K562 (cell line): ENCODE data around the gene UPF2. TPM values are rescaled to one million over a fixed set of nuclear protein-coding genes. Genes with fewer than 3 reads are reported as not detected.
A peak's percentile ranks its signal among the peaks of the same experiment; 100 is the strongest.

Source experiments
- ATAC-seq: fragments of 200-7000 bp; cut with Tn5 transposase; 3 replicates; pipeline ENCODE4 v1.9.1; 2020; ENCODE audit warnings: moderate library complexity
- BruUV-seq: library from RNA; stranded (reverse); fragments of 400-500 nt; replicated peaks from 2 replicates; lab custom pipeline; 2021; lab: Mats Ljungman, UMichigan
- CTCF ChIA-PET: fragments of 300-600 bp; formaldehyde crosslinking; extraction: SDS; loops from one replicate; lab custom pipeline; 2021; ENCODE audit warnings: low intra/inter-chr PET ratio; lab: Yijun Ruan, JAX
- POLR2A ChIA-PET: fragments of 300-600, 350-650 bp; sonication (Branson Sonifier 250); formaldehyde crosslinking; extraction: SDS; loops from one replicate; lab custom pipeline; 2021; ENCODE audit warnings: antibody characterized with exemption, inconsistent platforms; lab: Yijun Ruan, JAX
- DNase-seq, 4 experiments: peaks; one replicate each; pipeline versions ENCODE4 v3.0.0 to v3.0.0-alpha.2; 2011 to 2018; ENCODE audit warnings: low spot score in 3 of 4, mixed read lengths in 3 of 4; ENCODE audit errors: extremely low read depth in 1 of 4
- FAIRE-seq: peaks from 2 replicates; lab custom pipeline; 2011; peaks lifted over from hg19 to GRCh38; lab: Jason Lieb, UNC
- H2AFZ ChIP-seq: 2 replicates; pipeline ENCODE4 v1.6.0; 2011; ENCODE audit warnings: low read depth, low read length, control low read depth, inconsistent platforms
- H3K27ac ChIP-seq: fragments of 200-600 bp; 3 replicates; pipeline ENCODE4 v1.8.0; 2011; ENCODE audit warnings: low read depth, mild to moderate bottlenecking, control low read depth, inconsistent platforms, low read length, moderate library complexity, mixed read lengths; ENCODE audit errors: extremely low read depth
- H3K27me3 ChIP-seq, 2 experiments: fragments of 300-600 bp in 1 of 2; 2 replicates in 1 of 2; 3 replicates in 1 of 2; pipeline versions ENCODE4 v1.6.0 to v1.8.0; 2011; ENCODE audit warnings: inconsistent platforms in 2 of 2, low read length in 2 of 2, mild to moderate bottlenecking in 1 of 2, mixed read lengths in 1 of 2, moderate library complexity in 1 of 2; ENCODE audit not compliant: control insufficient read depth in 2 of 2, insufficient read depth in 2 of 2
- H3K36me3 ChIP-seq: fragments of 300-600 bp; 3 replicates; pipeline ENCODE4 v1.8.0; 2011; ENCODE audit warnings: mild to moderate bottlenecking, low read length, inconsistent platforms; ENCODE audit not compliant: control insufficient read depth, insufficient read depth
- H3K4me1 ChIP-seq, 2 experiments: fragments of 200-600 bp in 1 of 2; replicated peaks in 1 of 2; 2 replicates in 1 of 2; 3 replicates in 1 of 2; pipeline versions ENCODE4 v1.5.1 to v1.8.0; 2011; ENCODE audit warnings: inconsistent platforms in 2 of 2, low read length in 2 of 2, mild to moderate bottlenecking in 1 of 2, mixed read lengths in 1 of 2, moderate library complexity in 1 of 2; ENCODE audit not compliant: control insufficient read depth in 2 of 2, insufficient read depth in 2 of 2
- H3K4me2 ChIP-seq: 2 replicates; pipeline ENCODE4 v1.6.1; 2011; ENCODE audit warnings: low read length, control low read depth, inconsistent platforms, mixed read lengths; ENCODE audit not compliant: insufficient read depth
- H3K4me3 ChIP-seq: fragments of 200-600 bp; sonication (generic), shearing (Covaris generic); 2 replicates; pipeline ENCODE4 v1.5.1; 2016; ENCODE audit warnings: control low read depth, inconsistent platforms
- H3K79me2 ChIP-seq: fragments of 200-600 bp; 3 replicates; pipeline ENCODE4 v1.8.0; 2011; ENCODE audit warnings: low read length, inconsistent platforms; ENCODE audit not compliant: control insufficient read depth, insufficient read depth
- H3K9ac ChIP-seq, 2 experiments: 2 replicates each; pipeline versions ENCODE4 v1.6.0 to v1.6.1; 2011; ENCODE audit warnings: low read depth in 2 of 2, low read length in 2 of 2, control low read depth in 1 of 2, inconsistent platforms in 1 of 2, mild to moderate bottlenecking in 1 of 2, mixed read lengths in 1 of 2; ENCODE audit not compliant: insufficient read depth in 1 of 2
- H3K9me1 ChIP-seq: one replicate; pipeline ENCODE4 v1.6.0; 2011; ENCODE audit warnings: inconsistent platforms, mild to moderate bottlenecking, low read length, moderate library complexity; ENCODE audit not compliant: control insufficient read depth, insufficient read depth
- H3K9me3 ChIP-seq: replicated peaks from 2 replicates; pipeline ENCODE4 v1.5.1; 2011; ENCODE audit warnings: low read depth, low read length, inconsistent platforms; ENCODE audit not compliant: control insufficient read depth, insufficient read depth
- H4K20me1 ChIP-seq: replicated peaks from 2 replicates; pipeline ENCODE4 v1.6.1; 2011; ENCODE audit warnings: low read length, inconsistent platforms, mixed read lengths; ENCODE audit not compliant: control insufficient read depth, insufficient read depth
- DEAF1 ChIP-seq: fragments of 450-650 bp; formaldehyde crosslinking; IDR thresholded peaks from 2 replicates; pipeline ENCODE4 v1.4.0; 2020; ENCODE audit warnings: mild to moderate bottlenecking, moderate library complexity
- ELK1 ChIP-seq: sonication (generic); formaldehyde crosslinking; IDR thresholded peaks from 2 replicates; pipeline ENCODE4 v1.8.1; 2022; ENCODE audit warnings: missing genetic modification reagents
- EP400 ChIP-seq: fragments of 450-650 bp; IDR thresholded peaks from 2 replicates; pipeline ENCODE4 v1.6.1; 2017; ENCODE audit warnings: antibody characterized with exemption, mild to moderate bottlenecking, moderate library complexity
- FOXK1 ChIP-seq: sonication (generic); formaldehyde crosslinking; IDR thresholded peaks from 2 replicates; pipeline ENCODE4 v1.8.0; 2022; ENCODE audit warnings: missing genetic modification reagents, mild to moderate bottlenecking, borderline replicate concordance
- FOXM1 ChIP-seq, 2 experiments: fragments of 450-650 bp in 1 of 2; sonication (generic) in 1 of 2; formaldehyde crosslinking in 1 of 2; IDR thresholded peaks; 2 replicates each; pipeline versions ENCODE4 v1.6.1 to v1.9.0; 2017 to 2022; ENCODE audit warnings: low read depth in 2 of 2, mild to moderate bottlenecking in 2 of 2, missing genetic modification reagents in 1 of 2, moderate library complexity in 1 of 2
- MCM3 ChIP-seq: fragments of 450-650 bp; IDR thresholded peaks from 2 replicates; pipeline ENCODE4 v1.6.1; 2016
- MYBL2 ChIP-seq, 2 experiments: fragments of 450-650 bp in 1 of 2; sonication (generic) in 1 of 2; formaldehyde crosslinking in 1 of 2; IDR thresholded peaks; 2 replicates each; pipeline versions ENCODE4 v1.6.1 to v1.8.1; 2017 to 2022; ENCODE audit warnings: borderline replicate concordance in 1 of 2, inconsistent platforms in 1 of 2, low read depth in 1 of 2, mild to moderate bottlenecking in 1 of 2, missing genetic modification reagents in 1 of 2, moderate library complexity in 1 of 2
- POLR3G ChIP-seq: IDR thresholded peaks from 2 replicates; pipeline ENCODE4 v1.6.1; 2011; ENCODE audit not compliant: insufficient read length, insufficient replicate concordance; ENCODE audit errors: extremely low read depth
- SOX6 ChIP-seq: fragments of 450-650 bp; IDR thresholded peaks from 2 replicates; pipeline ENCODE4 v1.6.1; 2014; ENCODE audit warnings: mild to moderate bottlenecking
- SPI1 ChIP-seq: IDR thresholded peaks from 2 replicates; pipeline ENCODE4 v1.6.1; 2011; ENCODE audit warnings: low read depth, low read length, control low read depth, borderline replicate concordance
- TCFL5 ChIP-seq: fragments of 250-450 bp; sonication (Bioruptor Pico); conservative IDR thresholded peaks from 2 replicates; pipeline ENCODE4 v1.6.1; 2021; ENCODE audit warnings: mild to moderate bottlenecking, moderate library complexity, matching md5 sums
- ZNF395 ChIP-seq: fragments of 200-800 bp; sonication (Bioruptor generic); IDR thresholded peaks from 2 replicates; pipeline ENCODE4 v1.6.1; 2017; ENCODE audit warnings: missing genetic modification characterization, missing compliant biosample characterization
- ZNF41 ChIP-seq: fragments of 250-450 bp; sonication (Bioruptor Pico); conservative IDR thresholded peaks from 2 replicates; pipeline ENCODE4 v1.4.0; 2020; ENCODE audit warnings: mild to moderate bottlenecking
- ZNF511 ChIP-seq: sonication (generic); formaldehyde crosslinking; IDR thresholded peaks from 2 replicates; pipeline ENCODE4 v1.8.0; 2022; ENCODE audit warnings: mild to moderate bottlenecking, missing genetic modification reagents
- WGBS: fragments of 100-300 bp; shearing (Covaris generic); methylation state at CpG from one replicate; pipeline ENCODE4 v1.1.6; 2016; ENCODE audit warnings: low coverage, mixed read lengths; ENCODE audit not compliant: insufficient coverage; ENCODE audit errors: missing lambda C conversion rate; 5-methylcytosine and 5-hydroxymethylcytosine counted together
- in situ Hi-C: fragments of 300-500 bp; cut with MboI; formaldehyde crosslinking; loops from 4 replicates; pipeline ENCODE4 v1.15.0; 2018; ENCODE audit warnings: inconsistent platforms, mixed read lengths
- intact Hi-C: fragments of 100-400 bp; cut with micrococcal nuclease; formaldehyde crosslinking; loops from 2 replicates; pipeline ENCODE4 v1.14.2; 2022
- polyA plus RNA-seq, 8 experiments: library from polyadenylated mRNA; depleted of rRNA in 4 of 8; stranded (reverse) in 5 of 8; unstranded in 3 of 8; fragments of >200 nt; fragmentation: Nextera tagmentation in 2 of 8; fragmentation: Illumina TruSeq in 1 of 8; extraction: Ambion mirVana in 2 of 8; extraction: Trizol in 1 of 8; gene quantifications; 2 replicates each; pipeline versions ENCODE4 v1.2.1 to v1.2.3, GENCODE V29; 2011 to 2014; ENCODE audit warnings: inconsistent platforms in 1 of 8, missing spikeins in 1 of 8
- total RNA-seq, 7 experiments: library from RNA; depleted of rRNA in 6 of 7; stranded (reverse); fragments of >200 nt in 6 of 7; fragmentation: Illumina TruSeq in 2 of 7; extraction: Trizol in 2 of 7; gene quantifications; 2 replicates each; pipeline versions ENCODE4 v1.2.1 to v1.2.3, GENCODE V29; 2011 to 2021; ENCODE audit warnings: low replicate concordance in 1 of 7

Gene UPF2
- total and polyA plus RNA-seq, 9 of the 15 experiments (the other 6 are each of a cell fraction or from before 2014, with no cell fraction given): 13.9 to 37.7 (median 23.7) TPM

- H4K20me1 ChIP-seq: no peaks in the 10 kb centered on the region
- H3K9me3 ChIP-seq: no peaks in the 10 kb centered on the region
- ChIA-PET CTCF (no interaction called here), POLR2A (interaction anchor here (0.7 kb wide), 1 partner anchor 672 kb away, joined by 3 read pairs; no protein-coding TSS in a partner anchor)
- TF ChIP-seq FOXM1 (IDR thresholded peaks at IDR 0.05; ENCODE audit: low read depth): peak; percentile 62; the same call in 1 of the 2 replicates
- TF ChIP-seq FOXM1 (CRISPR knock-in tag; IDR thresholded peaks at IDR 0.05; ENCODE audit: low read depth): no peak
- no peak for TF ChIP-seq DEAF1 (CRISPR knock-in tag)
- no peak for TF ChIP-seq ELK1
- peak; percentile 47; the same call in 1 of the 2 replicates for TF ChIP-seq SPI1
- TF ChIP-seq ZNF41 (CRISPR knock-in tag): no peak
- no peak for TF ChIP-seq ZNF511 (CRISPR knock-in tag)
- no peak for TF ChIP-seq TCFL5 (CRISPR knock-in tag)
- TF ChIP-seq FOXK1 (CRISPR knock-in tag): no peak
- 0 out of 2 replicates have a peak, but pooled peaks have one; percentile 19 for TF ChIP-seq SOX6
- TF ChIP-seq MCM3: no peak
- TF ChIP-seq MYBL2 (IDR thresholded peaks at IDR 0.05; ENCODE audit: low read depth): peak; percentile 31; the same call in 1 of the 2 replicates
- no peak for TF ChIP-seq MYBL2 (CRISPR knock-in tag; IDR thresholded peaks at IDR 0.05; ENCODE audit: borderline replicate concordance)
- no peak for TF ChIP-seq POLR3G
- TF ChIP-seq EP400: peak; percentile 54; the same call in 1 of the 2 replicates
- 0 out of 2 replicates have a peak, but pooled peaks have one; percentile 30 for TF ChIP-seq ZNF395
- H3K4me2 ChIP-seq: no peak overlapping the region
- H3K79me2 ChIP-seq: no peaks in the 10 kb centered on the region
- no TSS peak for BruUV-seq
- WGBS: 60% methylated on average over 6 of the region's 6 CpGs
- H3K9ac ChIP-seq: no peak overlapping the region
- peaks cover 41% of the 10 kb centered on the region for H3K36me3 ChIP-seq
- peak overlapping the region; percentile 43; the same call in 1 of the 3 replicates for H3K27ac ChIP-seq
- ATAC-seq (no peak; the same call in 2 of the 3 replicates), FAIRE-seq (peak; percentile 37), DNase-seq (no peak)
- no peaks in the 10 kb centered on the region for H3K27me3 ChIP-seq
- in situ Hi-C loops: loop anchor here (25.0 kb wide), 1 partner anchor 482 kb away; no protein-coding TSS in a partner anchor
- H3K9me1 ChIP-seq: no peaks in the 10 kb centered on the region
- H3K4me1 ChIP-seq: no peaks in the 10 kb centered on the region
- no peak overlapping the region for H2AFZ ChIP-seq
- no peak overlapping the region for H3K4me3 ChIP-seq
- intact Hi-C loops: no loop called here
Observed at GRCh38 chr10:11993834-11994468, 48.7 kb downstream of the UPF2 start.
